GM19372 (cell line): ENCODE data around the gene AKNA.

ENCODE experiments used
- ATAC-seq: cut with Tn5 transposase; IDR thresholded peaks from one replicate; pipeline ENCODE4 v1.9.1; 2021; ENCODE audit warnings: mild to moderate bottlenecking, low read depth, moderate library complexity; ENCODE audit not compliant: unreplicated experiment

AKNA gene, protein sequence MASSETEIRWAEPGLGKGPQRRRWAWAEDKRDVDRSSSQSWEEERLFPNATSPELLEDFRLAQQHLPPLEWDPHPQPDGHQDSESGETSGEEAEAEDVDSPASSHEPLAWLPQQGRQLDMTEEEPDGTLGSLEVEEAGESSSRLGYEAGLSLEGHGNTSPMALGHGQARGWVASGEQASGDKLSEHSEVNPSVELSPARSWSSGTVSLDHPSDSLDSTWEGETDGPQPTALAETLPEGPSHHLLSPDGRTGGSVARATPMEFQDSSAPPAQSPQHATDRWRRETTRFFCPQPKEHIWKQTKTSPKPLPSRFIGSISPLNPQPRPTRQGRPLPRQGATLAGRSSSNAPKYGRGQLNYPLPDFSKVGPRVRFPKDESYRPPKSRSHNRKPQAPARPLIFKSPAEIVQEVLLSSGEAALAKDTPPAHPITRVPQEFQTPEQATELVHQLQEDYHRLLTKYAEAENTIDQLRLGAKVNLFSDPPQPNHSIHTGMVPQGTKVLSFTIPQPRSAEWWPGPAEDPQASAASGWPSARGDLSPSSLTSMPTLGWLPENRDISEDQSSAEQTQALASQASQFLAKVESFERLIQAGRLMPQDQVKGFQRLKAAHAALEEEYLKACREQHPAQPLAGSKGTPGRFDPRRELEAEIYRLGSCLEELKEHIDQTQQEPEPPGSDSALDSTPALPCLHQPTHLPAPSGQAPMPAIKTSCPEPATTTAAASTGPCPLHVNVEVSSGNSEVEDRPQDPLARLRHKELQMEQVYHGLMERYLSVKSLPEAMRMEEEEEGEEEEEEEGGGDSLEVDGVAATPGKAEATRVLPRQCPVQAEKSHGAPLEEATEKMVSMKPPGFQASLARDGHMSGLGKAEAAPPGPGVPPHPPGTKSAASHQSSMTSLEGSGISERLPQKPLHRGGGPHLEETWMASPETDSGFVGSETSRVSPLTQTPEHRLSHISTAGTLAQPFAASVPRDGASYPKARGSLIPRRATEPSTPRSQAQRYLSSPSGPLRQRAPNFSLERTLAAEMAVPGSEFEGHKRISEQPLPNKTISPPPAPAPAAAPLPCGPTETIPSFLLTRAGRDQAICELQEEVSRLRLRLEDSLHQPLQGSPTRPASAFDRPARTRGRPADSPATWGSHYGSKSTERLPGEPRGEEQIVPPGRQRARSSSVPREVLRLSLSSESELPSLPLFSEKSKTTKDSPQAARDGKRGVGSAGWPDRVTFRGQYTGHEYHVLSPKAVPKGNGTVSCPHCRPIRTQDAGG (N-terminal part only)

DNA sequence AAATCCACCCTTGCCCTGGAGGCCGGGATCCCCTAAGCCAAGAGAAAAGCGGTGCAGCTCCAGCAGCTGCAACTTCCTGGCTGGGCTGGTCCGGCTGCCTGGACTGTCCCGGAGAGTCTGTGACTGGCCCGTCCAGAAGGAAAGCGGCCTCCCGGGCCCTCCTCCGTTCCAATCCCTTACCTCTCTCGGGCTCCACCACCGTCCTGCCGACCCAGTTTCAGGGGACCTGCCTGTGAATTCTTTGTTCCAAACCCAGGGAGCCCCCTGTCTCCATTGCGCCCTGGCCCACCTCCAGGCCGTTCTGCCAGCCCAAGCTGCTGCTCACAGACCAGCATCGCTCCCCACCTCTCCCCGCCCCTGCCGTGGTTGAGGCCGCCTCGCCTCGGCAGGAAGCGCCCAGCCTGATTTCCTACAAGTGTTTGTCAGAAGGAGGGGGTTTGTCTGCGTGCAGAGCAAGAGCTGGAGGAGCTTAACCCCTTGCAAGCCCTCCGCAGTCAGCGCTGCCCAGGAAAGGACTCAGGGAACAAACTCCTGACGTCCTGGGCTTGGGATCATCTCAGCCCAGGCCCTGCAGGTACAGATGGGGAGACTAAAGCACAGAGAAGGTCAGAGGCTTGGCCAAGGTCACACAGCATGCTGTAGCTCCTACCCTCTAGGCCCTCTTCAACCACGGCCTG is at the start of gene AKNA:
TSS of gene AKNA (minus strand) at position 303 of the 677 bp plus-strand sequence. CDS start 6,649 bp downstream, outside the sequence.
- peak; percentile 37 for ATAC-seq

DNA sequence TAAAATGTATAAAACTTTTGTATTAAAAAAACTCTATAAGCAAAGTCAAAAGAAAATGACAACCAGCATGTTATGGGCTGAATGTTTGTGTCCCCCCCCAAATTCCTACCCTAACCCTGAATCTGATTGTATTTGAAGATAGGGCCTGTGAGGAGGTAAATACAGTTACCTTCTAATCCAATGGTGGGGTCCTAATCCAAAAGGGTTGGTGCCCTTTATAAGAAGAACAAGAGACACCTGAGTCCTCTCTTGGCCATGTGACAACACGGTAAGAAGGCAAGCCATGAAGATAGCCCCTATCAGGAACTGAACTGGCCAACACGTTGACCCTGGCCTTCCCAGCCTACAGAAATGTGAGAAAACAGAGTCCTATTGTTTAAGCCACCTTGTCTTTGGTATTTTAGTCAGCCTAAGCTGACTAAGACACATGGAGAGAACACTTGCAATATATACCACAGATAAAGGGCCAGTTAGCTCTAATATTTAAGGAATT is 49.7 kb upstream of the AKNA start:
- no peak for ATAC-seq

DNA sequence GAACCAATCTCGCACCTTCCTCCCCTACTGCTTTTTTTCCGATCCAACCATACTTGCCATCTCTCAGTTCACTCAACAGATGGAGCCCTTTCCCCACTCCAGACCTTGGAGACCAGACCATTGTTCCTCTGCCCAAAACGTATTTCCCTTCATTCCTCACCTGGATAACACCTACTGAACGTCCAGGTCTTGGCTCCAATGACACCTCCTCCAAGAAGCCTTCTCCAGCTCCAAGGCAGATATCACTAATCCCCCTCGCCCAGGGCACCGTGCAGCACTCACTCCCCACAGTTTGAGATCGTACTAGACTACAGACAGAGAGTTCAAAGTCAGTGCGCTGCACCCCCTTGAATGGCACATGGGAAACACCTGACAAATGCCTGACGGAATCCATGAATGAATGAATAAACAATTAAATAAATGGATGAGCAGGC is 47.1 kb upstream of the AKNA start:
- ATAC-seq: no peak

DNA sequence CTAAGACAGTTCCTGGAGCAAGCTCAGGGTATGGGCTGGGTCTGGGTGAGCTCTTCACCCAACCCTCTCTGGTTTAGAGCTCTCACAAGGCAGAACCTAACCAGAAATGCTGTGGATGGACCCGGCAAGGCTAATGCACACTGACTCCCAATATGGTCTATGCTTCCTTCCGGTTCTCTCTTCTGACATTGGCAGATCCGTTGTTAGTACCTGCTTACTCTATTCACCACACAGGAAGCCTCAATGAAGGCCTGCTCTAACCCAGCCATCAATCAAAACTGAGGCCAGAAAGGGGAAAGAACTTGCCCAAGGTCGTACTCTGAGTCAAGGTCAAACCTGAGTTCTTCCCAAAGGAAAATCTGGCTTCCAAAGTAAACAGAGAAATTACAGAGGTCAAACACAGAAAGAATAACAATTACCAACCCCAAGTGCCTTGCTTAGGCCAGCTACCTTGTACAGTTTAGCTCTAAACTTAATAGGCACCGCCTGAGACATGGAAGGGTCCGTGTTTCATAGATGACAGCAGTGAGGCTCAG is 46.0 kb upstream of the AKNA start:
- no peak for ATAC-seq

DNA sequence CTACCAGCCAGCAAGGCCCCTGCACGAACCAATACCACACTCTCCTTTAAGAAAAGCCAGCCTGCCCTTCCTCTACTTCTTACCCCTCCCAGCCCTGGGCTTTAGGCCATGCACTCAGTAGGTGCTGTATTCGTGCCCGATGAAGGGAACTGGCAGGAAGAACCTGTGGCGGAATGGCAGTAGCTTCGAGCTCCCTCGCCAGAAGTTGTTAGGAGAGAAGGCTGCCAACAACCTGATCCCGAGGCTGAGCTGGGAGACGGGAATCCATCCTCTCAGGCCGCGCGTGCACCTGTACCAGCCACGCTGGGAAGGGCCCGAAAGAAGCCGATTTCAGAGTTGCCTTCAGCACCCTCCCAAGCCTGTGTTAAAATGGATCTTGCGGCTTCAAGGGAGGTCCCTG is 45.3 kb upstream of the AKNA start:
- ATAC-seq: no peak

DNA sequence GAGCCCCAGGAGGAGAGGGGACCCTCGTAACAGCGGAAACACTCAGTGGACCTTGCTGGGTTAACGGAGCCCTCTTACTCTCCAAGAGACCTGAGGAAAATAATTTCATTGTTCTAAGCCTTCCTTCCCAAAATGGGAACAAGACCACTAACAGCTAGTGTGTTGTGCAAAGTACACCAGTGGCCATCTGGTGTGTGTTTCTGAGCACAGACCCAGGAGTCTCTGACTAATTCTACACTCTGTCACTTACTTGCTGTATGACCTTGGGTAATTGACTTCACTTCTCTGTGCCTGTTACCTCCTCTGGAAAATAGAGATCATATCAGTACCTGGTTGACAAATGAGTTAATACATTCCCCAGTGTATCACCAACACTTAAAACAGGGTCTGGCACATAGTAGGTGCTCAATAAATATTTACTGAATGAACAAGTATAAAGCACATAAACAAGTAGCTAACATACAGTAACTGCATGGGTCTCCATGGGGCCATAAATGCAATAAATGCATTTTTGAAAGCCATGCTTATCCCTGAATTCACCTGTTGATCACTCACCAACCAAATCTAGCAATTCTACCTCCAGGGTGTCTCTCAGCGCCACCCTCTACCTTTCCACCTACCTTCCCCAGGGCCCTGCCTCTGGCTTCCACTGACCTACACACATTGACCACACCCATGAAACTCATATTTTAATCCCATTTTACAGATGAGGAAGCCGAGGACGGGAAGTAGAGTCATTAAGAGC is 44.7 kb upstream of the AKNA start:
- ATAC-seq: no peak

DNA sequence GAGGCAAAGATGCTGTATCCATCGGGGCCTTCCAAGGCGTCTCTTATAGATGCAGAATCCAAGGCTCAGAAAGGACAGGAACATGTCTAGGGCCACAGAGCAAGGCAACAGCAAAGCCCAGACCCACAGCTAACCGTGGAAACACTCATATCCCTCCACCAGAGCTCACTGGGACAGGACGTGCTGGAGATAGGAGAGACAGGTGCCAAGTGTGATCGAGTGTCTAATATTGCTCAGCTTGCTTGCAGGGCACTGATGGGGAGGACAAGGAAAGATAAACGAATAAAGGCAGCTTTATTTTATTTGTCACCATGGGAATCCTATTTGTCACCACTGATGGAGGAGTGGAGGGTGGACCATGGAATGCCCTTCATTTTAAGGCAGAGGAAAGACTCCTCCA is 44.0 kb upstream of the AKNA start:
- ATAC-seq: no peak

DNA sequence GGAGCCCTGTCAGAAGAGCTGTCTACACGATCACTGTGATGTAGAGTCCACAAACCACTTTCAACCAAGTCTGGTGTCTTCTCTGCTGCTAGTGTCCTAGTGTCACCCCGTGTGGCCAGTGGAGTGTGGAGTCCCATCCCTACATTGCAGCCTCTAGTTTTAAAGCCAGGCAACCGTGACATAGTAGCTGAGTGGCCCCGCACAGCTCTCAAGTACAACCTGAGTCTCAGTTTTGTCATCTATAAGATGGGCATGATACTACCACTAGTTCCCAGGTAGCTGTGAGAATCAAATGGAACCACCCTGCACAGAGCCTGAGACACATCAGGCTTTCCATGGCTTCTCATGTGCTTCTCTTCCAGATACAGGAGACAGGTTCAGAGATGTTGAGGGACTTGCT is 43.2 kb upstream of the AKNA start:
- no peak for ATAC-seq

DNA sequence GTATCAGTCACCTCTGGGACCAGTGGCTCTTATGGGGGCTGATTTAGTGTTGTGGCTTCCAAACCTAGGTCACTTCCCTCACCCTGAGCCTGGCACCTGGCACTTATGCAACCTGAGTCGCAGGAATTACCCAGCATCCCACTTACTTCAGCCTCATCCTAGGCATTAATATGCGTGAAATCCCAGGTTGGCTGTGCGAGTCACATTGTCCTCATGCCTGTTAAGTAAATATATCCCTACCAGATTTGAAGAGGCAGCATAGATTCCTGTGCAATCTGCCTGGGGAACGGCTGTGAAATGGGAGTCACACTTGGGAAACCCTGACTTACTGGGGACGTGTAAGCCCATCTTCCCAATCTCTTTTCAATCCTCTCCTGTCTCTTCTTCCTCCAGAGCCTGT is 42.7 kb upstream of the AKNA start:
- ATAC-seq: no peak

DNA sequence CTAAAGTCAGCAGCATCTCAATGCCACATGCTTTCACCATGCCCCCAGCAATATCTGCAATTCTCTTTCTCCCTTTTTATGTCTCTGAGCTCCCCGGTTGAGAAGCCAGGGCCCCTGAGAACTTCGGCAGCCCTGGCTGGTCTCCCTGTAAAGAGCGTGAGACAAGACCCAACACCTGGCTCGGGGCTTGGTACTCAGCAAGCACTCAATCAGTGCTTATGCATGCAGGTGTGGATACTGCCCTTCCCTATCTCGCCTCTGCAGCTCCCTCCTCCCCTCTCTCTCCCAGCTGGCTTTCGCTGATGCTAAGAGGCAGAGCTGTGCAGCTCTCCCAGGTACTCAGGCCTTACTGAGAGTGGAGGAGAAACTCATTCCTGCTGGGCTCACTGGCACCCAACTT is 41.7 kb upstream of the AKNA start:
- ATAC-seq: no peak

DNA sequence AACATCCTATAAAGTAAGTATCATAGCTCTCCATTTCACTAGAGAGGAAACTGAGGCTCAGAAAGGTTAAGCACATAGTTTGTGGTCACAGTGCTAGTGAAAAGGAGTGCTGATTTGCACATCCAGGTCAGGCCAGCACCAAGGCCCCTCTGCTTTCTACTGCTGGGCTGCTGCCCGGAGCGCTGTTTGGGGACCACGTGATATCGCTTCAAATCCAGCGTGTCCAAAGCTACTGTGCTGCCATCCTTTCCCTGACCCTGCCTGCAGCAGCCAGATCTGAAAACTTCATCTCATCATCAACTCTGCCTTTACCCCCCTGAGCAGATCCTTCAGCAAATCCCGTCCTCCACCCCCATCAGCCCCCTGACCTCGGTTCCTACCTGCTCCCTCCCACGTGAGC is 40.7 kb upstream of the AKNA start:
- ATAC-seq: no peak

DNA sequence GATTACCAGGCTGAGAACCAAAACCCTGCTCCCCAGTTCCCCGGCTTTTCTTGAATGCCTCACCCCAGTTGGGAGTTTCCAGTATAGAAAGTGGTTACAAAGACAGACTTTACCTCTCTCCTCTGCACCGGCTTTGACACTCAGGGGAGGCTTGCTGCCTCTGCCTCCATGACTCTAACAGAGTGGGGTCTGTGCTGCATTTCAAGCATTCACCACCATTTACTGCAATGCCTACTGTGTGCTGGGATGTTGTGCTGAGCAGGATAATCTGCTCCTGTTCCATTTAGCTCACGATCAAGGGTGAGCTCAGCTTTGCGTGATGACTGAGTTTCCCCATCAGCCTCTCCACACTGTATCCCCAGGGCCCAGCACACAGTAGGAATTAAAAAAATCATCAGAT is 39.9 kb upstream of the AKNA start:
- no peak for ATAC-seq

DNA sequence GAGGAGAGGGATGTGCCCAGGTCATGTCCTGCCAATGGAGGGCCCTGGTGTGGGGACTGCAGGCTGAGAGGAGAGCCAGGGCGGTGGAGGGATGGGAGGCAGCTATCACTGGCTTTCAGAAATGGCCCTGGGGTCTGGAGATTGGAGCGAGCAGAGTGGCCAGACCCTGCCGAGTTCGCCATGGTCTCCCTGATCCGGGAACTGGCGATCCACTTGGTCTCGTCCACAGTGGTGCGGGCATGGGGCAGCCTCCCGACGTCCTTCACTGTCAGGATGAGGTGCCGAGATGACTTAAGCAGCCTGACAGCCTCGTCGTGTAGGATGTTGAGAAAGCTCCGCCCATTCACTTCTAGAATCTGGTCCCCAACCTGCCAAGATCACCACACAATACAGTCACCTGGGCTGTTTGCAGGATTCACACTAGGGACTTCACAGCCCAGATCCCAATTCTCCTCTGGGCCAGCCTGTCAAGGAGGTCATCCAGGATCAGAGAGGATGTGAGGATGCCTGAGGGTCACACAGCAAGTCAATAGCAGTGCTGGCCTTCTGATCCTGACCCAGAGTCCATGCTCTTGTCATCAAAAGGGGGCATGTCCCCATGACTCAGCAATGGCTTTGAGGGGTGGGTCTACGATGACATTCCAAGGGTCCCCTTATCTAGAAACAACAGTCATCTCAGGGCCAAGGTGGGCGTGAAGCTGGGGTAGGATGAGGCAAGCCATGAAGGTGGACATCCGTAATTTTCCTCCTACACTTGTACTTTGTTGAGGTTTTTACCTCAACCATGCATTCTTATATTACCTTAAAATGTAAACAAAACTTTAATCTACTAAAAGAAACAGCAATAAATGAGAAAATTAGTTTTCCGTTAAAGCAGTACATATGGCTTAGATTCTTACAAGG is 38.5 kb upstream of the AKNA start:
- ATAC-seq: no peak

DNA sequence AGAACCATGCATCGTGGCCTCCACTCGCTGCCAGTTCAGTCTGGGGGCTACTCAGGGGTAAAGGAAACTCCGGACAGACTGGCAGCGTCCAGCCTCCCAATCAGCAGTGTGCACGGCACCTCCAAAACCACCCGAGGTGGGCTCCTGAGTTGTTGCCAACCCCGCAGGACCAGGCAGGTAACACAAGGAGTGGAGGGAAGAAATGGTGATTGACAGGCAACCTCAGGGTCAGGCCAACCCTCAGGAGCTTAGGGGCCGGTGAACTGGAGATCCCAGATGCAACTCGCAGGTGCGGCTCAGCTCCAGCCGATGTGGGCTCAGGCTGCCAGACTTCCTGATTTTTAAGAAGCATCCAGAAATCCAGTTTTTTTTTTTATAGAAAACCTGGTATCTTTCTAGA is 37.3 kb upstream of the AKNA start:
- ATAC-seq: no peak

DNA sequence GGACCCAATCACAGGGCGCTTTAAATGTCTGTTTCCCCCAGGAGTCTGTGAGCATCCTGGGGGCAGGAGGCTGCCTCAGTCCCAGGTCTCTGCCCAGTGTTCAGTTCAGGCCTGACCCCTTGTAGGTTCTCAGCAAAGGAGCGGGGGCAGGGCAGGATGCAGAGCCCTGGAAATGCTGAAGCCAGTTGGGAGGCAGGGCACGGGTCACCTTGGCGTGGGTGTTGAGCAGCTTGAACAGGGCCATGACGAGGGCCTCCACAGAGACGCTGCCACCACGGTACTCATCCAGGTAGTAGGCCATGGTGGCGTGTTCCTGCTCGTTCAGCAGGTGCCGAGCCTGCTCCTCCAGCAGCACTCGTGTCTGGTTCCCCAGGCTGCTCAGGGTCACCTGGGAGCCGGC is 36.3 kb upstream of the AKNA start:
- no peak for ATAC-seq

DNA sequence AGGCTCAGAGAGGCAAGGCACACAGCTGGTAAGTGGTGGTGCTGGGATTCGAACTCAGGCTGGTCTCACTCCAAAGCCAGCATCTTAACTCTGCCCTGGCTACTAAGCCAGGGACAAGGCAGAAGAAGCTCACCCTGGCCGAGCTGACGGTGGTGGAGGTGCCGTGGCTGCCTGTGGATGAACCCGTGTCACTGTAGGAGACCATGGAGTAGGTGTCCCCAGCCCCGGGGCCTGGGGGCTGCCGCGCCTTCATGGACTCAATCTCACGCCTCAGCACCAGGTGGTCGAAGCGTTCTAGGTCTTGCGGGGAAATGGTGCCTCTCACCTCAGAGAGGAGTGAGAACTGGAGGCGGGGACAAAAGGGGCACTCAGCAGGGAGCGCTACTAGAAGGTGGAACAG is 35.4 kb upstream of the AKNA start:
- ATAC-seq: no peak

DNA sequence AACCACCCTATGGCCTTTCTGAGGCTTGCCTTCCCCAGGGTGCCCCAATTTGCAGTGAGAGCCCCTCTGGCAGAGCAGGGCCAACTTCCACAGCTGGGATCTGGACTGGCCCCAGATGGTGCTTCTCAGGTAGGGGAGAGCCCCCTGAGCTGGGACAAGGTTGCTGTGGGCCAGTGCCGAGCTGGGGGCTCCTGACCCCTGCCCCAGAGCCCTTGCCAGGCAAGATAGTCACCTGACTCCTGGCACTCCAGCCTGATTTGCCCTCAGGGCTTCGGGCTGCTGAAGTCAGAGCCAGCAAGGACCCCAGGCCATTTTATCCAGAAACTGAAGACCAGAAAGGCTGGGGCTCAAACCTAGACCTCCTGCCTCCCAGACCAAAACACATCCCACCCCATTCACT is 33.4 kb upstream of the AKNA start:
- ATAC-seq: no peak

DNA sequence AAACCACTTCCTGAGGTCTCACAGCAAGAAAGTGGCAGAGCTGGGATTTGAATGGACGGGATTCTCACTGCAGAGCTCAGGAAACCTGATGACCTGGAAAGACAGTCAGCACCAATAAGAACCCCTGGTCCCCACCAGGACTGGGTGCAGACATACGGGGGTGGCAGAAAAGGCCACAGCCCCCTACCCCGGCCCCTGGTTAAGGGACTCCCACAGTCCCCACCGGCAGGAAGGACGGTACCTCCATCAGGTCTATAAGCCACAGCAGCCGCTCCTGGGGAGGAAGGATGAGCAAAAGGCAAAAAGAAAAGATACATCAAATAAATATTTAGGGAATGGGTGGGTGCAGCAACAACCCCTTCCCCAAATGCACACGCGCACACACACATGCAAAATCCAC is 32.0 kb upstream of the AKNA start:
- no peak for ATAC-seq
